PC-3 (cell line): ENCODE results near the gene TPM1.
"Not testable (repeated sequence)": the region's sequence is repeated elsewhere in the genome, so short reads cannot be mapped to it uniquely, and the experiment has no call there.

Experiments
- EZH2phosphoT487 ChIP-seq: fragments of 300-600 bp; sonication (generic); IDR thresholded peaks from 2 replicates; pipeline ENCODE4 v1.6.1; 2018; ENCODE audit warnings: mild to moderate bottlenecking, antibody characterized with exemption, low read length, borderline replicate concordance
- TF ChIP-seq, protein P1 (sequence below): fragments of 300-600 bp; sonication (generic); conservative IDR thresholded peaks from 2 replicates; pipeline ENCODE4 v1.5.1; 2017; ENCODE audit warnings: antibody characterized with exemption, low read depth, mild to moderate bottlenecking, low read length

DNA sequence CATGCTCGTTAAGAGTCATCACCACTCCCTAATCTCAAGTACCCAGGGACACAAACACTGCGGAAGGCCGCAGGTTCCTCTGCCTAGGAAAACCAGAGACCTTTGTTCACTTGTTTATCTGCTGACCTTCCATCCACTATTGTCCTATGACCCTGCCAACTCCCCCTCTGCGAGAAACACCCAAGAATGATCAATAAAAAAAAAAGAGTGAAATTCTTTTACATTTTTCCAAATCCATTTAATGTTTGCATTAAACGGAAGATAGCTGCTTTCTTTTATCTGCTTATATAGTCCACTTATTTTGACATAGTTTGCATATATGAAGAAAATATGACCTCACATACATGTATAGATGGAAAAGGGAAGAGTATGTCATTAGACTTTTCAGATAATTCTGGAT lies 57.0 kb downstream of the TPM1 start:
- TF ChIP-seq, protein P1, sequence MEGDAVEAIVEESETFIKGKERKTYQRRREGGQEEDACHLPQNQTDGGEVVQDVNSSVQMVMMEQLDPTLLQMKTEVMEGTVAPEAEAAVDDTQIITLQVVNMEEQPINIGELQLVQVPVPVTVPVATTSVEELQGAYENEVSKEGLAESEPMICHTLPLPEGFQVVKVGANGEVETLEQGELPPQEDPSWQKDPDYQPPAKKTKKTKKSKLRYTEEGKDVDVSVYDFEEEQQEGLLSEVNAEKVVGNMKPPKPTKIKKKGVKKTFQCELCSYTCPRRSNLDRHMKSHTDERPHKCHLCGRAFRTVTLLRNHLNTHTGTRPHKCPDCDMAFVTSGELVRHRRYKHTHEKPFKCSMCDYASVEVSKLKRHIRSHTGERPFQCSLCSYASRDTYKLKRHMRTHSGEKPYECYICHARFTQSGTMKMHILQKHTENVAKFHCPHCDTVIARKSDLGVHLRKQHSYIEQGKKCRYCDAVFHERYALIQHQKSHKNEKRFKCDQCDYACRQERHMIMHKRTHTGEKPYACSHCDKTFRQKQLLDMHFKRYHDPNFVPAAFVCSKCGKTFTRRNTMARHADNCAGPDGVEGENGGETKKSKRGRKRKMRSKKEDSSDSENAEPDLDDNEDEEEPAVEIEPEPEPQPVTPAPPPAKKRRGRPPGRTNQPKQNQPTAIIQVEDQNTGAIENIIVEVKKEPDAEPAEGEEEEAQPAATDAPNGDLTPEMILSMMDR = not testable (repeated sequence)
- not testable (repeated sequence) for TF ChIP-seq EZH2phosphoT487
